D721Med (cell line): ENCODE measurements around the gene DACH1.

Experiments
- DNase-seq: peaks from one replicate; pipeline ENCODE4 v3.0.0; 2011; ENCODE audit warnings: low spot score; ENCODE audit not compliant: insufficient read length
- FAIRE-seq: peaks from 2 replicates; lab custom pipeline; 2011; peaks lifted over from hg19 to GRCh38; lab: Jason Lieb, UNC
- TF ChIP-seq, protein P1 (sequence below): IDR thresholded peaks from 2 replicates; pipeline ENCODE4 v1.5.1; 2012; ENCODE audit warnings: mild to moderate bottlenecking, control low read depth; ENCODE audit not compliant: insufficient read depth; ENCODE audit errors: missing control alignments

The DACH1 gene

DNA sequence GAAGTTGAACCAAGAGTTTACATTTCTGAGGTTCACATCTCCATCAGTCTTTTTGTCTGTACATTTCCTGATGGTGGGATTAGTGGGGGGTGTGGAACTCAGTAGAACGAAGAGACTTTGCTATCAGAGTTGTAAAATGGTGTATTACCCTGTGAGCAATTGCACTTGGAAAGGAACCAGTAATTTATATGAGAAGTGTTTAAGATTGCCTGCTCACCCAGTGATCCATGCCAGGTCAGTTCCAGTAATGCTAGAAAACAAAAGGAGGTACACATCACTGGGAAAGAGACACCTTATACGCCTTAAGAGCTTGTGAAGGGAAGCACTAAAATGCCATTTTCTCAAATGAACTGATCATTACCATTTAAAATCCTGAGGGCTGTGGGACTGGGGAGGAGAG lies 7.5 kb upstream of the DACH1 start:
- FAIRE-seq (no peak), DNase-seq (no peak)
- TF ChIP-seq, protein P1, sequence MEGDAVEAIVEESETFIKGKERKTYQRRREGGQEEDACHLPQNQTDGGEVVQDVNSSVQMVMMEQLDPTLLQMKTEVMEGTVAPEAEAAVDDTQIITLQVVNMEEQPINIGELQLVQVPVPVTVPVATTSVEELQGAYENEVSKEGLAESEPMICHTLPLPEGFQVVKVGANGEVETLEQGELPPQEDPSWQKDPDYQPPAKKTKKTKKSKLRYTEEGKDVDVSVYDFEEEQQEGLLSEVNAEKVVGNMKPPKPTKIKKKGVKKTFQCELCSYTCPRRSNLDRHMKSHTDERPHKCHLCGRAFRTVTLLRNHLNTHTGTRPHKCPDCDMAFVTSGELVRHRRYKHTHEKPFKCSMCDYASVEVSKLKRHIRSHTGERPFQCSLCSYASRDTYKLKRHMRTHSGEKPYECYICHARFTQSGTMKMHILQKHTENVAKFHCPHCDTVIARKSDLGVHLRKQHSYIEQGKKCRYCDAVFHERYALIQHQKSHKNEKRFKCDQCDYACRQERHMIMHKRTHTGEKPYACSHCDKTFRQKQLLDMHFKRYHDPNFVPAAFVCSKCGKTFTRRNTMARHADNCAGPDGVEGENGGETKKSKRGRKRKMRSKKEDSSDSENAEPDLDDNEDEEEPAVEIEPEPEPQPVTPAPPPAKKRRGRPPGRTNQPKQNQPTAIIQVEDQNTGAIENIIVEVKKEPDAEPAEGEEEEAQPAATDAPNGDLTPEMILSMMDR: no peak

DNA sequence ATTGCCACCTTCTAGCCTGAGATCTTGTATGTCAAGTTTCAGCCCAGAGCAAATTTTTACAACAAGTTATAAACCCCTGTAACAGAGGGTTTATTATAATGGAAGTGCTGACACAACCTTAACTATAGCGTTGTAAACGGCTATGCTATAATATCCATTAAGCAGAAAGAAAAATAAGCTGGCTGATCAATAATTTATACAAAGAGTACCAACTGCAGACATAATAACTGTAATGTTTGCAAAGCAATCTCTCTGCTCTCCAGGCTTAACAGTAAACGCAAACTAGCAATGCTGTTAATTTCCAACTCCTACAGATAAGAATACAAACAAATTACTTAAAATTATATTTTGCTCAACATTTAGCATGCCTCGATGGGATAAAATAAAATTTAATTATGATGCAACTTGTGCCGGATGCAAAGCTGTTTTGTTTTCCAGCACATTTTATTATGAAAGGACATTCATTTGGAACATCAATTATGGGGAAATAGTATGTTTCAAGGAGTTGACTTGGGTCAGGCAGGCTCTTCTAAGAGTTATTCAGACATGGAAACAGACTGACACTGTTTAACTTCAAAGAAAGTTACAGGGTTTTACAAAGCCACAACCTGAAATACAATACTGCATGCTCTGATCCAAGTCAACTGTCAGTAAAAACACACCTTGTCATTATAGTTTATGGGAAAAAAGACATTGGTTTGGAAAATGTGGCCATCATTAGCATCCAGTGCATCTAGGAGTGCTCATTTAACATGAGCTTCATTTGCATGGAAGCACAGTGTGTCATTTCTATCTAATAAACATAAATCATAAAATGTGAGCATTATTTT lies 6.6 kb upstream of the DACH1 start:
- TF ChIP-seq, protein P1: no peak
- DNase-seq (no peak), FAIRE-seq (no peak)

DNA sequence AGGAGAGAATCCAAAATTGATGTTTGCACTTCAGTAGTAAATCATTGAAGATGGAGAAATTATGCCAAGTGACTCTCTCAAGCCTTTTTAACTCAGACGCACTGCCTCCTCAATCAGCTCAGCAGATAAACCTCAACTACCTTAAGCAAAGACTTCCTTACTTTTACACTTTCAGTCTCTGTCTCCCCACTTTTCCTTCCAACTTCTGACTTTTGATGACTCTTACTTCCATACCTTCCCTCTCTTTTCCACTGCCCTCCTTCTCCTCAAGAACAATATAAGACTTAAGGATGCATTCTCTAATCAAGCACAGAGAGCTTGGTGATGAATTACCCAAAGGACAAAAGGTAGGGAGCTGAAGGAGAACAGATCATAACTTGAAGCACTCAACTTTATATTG lies 4.8 kb upstream of the DACH1 start:
- FAIRE-seq: no peak
- no peak for DNase-seq
- TF ChIP-seq, protein P1: no peak

DNA sequence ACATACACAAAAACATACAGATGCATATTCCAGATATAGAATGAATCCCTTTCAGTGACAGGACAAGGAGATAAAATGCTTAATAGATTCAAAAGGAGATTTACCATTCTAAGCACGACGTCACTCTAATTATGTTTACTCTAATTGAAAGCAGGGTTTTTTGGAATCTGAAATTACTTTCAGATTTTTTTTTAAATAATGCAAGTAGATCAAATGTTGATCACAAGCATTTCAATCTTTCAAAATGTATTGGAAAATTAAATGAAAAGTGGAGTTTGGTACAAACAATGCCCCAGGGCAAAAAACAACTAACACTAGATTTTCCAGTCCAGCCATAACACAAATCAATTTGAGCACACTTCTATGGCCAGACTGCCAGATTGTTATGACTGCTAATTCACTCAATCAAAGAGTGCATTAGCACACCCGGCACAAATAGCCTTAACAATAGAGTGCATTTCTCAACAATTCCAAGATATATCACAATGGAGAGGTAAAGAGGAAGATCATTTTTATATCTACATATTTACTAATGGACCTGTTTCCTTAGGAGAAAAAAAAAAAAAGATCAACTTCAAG lies 4.3 kb upstream of the DACH1 start:
- TF ChIP-seq, protein P1: no peak
- FAIRE-seq (peak; percentile 25), DNase-seq (no peak)

DNA sequence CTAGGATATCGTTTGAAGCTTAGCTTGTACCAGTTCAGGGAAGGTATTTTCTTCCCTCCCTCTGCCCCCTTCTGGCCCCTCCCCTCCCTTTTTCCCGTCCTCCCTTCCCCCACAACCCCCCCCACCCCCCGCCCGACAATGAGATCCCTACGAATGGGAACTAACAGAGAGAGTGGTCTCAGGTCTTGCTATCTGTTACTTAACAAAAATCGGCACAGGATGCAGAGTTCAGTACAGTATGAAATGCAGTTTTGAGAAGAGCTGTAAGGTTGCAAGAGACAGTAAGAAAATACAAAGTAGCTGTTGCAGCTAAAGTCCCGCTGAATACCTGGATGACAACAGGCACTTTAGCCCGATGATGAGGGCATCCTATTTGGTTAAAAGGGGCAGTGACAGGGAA lies 3.1 kb upstream of the DACH1 start:
- FAIRE-seq: peak; percentile 72
- TF ChIP-seq, protein P1: no peak
- no peak for DNase-seq

DNA sequence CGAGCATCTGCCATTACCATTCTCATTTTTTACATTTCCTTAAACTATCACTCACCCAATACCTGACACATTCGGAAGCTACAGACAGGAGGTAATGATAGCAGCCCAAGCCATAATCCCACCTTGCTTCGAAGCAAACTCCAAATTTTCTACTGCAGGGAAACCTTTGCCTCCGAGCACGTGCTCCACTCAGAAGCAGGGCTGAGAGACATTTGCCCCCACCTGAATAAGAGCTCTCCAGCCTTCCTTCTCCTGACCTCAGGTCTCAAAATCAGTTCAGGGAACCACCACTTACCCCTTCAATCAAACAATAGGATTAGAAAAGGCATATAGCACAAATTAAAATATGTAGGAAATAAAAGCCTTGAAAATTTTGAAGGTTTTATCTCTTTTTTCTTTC lies 2.3 kb upstream of the DACH1 start:
- DNase-seq (no peak), FAIRE-seq (no peak)
- TF ChIP-seq, protein P1: no peak
